Colonic mucosa (tissue), 4 donors: ENCODE measurements around the gene RAB24. TPM values are rescaled to one million over a fixed set of nuclear protein-coding genes. Genes with fewer than 3 reads are reported as not detected.

Source experiments
- DNase-seq: peaks from one replicate; pipeline ENCODE4 v3.0.0-alpha.2; 2020
- H3K27ac ChIP-seq: fragments of 200-600 bp; one replicate; pipeline ENCODE4 v1.8.0; 2021
- H3K27me3 ChIP-seq: fragments of 200-600 bp; one replicate; pipeline ENCODE4 v1.8.0; 2021
- H3K36me3 ChIP-seq: fragments of 200-600 bp; one replicate; pipeline ENCODE4 v1.8.0; 2021
- H3K4me1 ChIP-seq: fragments of 200-600 bp; one replicate; pipeline ENCODE4 v1.8.0; 2021; ENCODE audit warnings: mild to moderate bottlenecking
- H3K4me3 ChIP-seq: fragments of 200-600 bp; one replicate; pipeline ENCODE4 v1.8.0; 2021
- H3K9ac ChIP-seq, 2 donors: one replicate each; pipeline ENCODE4 v1.7.0; 2013; ENCODE audit warnings: control low read depth in 2 of 2, low read depth in 2 of 2, low read length in 2 of 2
- H3K9me3 ChIP-seq: fragments of 200-600 bp; one replicate; pipeline ENCODE4 v1.8.0; 2021
- CTCF ChIP-seq: fragments of 200-600 bp; IDR thresholded peaks from one replicate; pipeline ENCODE4 v1.8.0; 2022; ENCODE audit warnings: antibody characterized with exemption, mild to moderate bottlenecking
- intact Hi-C: fragments of 100-400 bp; cut with DNase I; formaldehyde crosslinking; loops from one replicate; pipeline ENCODE4 v1.14.1; 2022
- total RNA-seq, 2 donors: library from RNA; stranded (reverse); fragmentation: NEBNext Ultra II Directional in 1 of 2; extraction: Animal tissue kit (Norgen Biotek cat#: 25700) in 1 of 2; gene quantifications; one replicate each; pipeline ENCODE4 v1.2.1, GENCODE V29; 2021
- donor health status: healthy.
- donor health status: DM: no; HTN: no; CAD: no.
- donor health status: DM: no; HTN: no; CAD: no.

The RAB24 gene
- total RNA-seq, 2 donors from 2014 or later: 32.9 to 39.5 TPM

- intact Hi-C loops: no loop called here
- Histone ChIP-seq H3K36me3 (peaks cover 33% of the 10 kb centered on the region), H3K9me3 (no peaks in the 10 kb centered on the region), H3K27me3 (no peaks in the 10 kb centered on the region), H3K27ac (no peak overlapping the region), H3K4me3 (no peak overlapping the region), H3K4me1 (no peaks in the 10 kb centered on the region), H3K9ac (no peak overlapping the region)
- TF ChIP-seq CTCF: no peak
- DNase-seq: no peak
Measured at GRCh38 chr5:177330991-177331842, 27.7 kb upstream of the RAB24 start.

DNA sequence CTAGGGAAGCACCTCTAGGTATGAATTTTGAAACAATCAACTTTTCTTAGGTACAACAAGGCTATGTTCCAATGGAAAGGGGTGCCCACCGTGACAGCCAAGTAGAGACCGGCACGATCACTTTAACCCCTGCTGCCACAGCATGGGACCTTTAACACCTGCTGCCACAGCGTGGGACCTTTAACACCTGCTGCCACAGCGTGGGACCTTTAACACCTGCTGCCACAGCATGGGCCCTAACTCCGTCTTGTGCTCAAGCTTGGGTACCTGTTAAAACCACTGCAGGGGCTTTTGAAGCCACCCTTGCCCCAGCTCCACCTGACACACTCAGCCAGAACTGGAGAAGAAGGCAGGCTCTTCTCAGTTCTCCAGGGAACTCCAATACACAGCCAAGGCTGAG lies 26.4 kb upstream of the RAB24 start:
- Histone ChIP-seq H3K9me3 (no peaks in the 10 kb centered on the region), H3K27ac (no peak overlapping the region), H3K4me1 (no peaks in the 10 kb centered on the region), H3K9ac (no peak overlapping the region), H3K36me3 (peaks cover 22% of the 10 kb centered on the region), H3K27me3 (no peaks in the 10 kb centered on the region), H3K4me3 (no peak overlapping the region)
- DNase-seq: no peak
- no peak for TF ChIP-seq CTCF
- intact Hi-C loops: loop anchor here (5.0 kb wide), 1 partner anchor 47 kb away; no protein-coding TSS in a partner anchor

DNA sequence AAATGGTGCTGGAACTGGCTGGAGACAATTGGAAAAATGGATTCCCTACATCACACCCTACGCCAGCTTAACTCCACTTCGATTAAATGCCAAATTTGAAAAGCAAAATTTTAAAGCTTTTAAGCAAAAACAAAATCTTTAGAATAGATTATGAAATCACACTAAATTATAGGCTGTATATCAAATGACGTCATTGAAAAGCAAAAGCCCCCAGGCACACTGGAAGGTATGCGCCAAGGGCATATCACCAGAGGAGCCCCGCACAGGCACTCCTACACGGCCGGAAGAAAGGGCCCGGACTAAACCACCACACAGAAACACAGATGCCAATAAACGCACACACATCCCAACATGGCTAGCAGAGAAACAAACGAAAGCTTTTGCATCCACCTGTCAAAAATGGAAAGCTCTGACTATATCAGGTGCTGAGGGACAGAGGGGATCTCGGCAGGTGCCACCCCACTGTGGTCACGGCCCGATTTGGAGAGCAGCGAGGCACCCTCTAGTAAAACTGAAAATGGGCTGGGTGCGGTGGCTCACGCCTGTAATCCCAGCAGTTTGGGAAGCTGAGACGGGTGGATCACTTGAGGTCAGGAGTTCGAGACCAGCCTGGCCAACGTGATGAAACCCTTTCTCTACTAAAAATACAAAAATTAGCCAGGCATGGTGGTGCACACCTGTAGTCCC lies 25.2 kb upstream of the RAB24 start:
- Histone ChIP-seq H3K36me3 (peaks cover 20% of the 10 kb centered on the region), H3K9ac (no peak overlapping the region), H3K4me3 (no peak overlapping the region), H3K27me3 (no peaks in the 10 kb centered on the region), H3K27ac (no peak overlapping the region), H3K9me3 (no peaks in the 10 kb centered on the region), H3K4me1 (no peaks in the 10 kb centered on the region)
- intact Hi-C loops: loop anchor here (5.0 kb wide), 1 partner anchor 49 kb away; no protein-coding TSS in a partner anchor
- no peak for TF ChIP-seq CTCF
- no peak for DNase-seq

DNA sequence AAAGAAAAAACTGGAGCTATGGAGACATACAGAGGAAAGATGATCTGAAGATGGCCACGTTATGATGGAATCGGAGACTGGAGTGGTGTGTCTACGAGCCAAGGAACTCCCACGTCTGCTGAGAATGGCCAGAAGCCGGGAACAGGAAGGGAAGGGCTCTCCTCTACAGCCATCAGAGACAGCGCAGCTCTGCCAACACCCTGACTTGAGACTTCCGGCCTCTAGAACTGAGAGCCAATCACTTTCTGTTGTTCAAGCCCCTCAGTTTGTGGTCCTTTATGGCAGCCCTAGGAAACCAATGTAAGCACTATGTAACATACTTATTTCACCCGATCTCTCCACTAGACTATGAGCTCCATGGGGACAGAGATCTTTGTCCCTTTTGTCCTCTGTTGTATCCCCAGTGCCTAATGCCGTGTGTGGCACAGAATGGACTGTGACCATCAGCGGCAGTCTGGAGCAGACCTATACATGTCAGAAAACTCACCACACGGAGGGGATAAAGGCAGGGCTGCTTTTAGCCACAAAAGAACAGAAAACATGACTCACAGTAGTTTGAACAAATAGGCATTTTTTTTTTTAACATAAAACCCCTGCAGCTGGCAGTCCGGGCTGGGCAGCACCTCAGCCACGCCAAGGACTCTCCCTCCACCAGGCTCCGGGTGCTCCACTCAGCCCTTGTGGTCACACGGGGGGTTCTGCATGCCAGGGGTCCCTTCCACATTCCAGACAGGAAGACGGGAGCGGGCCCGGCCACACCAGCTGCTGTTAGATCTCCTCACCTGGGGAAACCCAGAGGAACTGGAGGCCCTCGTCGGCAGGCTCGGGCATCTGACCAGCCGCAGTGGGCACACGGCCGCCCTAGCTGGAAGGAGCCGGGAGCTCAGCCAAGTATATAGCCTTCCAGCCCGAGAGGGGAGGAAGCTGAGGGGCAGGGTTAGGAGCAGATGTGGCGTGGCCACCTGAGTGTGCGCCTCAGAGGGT lies 24.3 kb upstream of the RAB24 start:
- TF ChIP-seq CTCF: no peak
- Histone ChIP-seq H3K9ac (no peak overlapping the region), H3K27ac (no peak overlapping the region), H3K4me3 (no peak overlapping the region), H3K9me3 (no peaks in the 10 kb centered on the region), H3K27me3 (no peaks in the 10 kb centered on the region), H3K4me1 (no peaks in the 10 kb centered on the region), H3K36me3 (peaks cover 12% of the 10 kb centered on the region)
- intact Hi-C loops: loop anchor here (5.0 kb wide), 1 partner anchor 49 kb away; no protein-coding TSS in a partner anchor
- no peak for DNase-seq

DNA sequence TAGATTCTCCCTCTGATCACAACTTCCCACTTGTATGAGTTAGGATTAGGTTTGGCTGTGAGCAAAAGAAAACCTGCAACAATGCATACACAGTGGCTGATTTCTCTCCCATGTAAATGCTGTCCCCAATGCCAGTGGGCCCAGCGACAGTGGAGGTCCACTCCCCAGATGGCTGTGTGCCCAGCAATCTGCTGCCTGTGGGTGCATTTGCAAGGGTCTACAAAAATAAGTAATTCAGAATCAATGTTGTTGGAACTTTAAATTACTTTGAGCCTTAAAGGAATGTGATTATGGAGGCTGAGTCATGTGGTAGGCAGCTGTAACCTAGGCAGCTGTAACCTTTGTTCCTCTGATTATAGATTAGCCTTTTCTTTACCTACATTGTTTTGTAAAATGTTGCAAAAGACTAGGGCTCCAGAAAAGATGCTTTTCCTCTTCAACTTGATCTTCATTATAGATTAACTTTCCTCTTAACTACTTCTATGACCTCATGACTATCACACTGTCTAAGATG lies 22.4 kb upstream of the RAB24 start:
- no peak for DNase-seq
- no peak for TF ChIP-seq CTCF
- H3K36me3 ChIP-seq: no peaks in the 10 kb centered on the region
- H3K27me3 ChIP-seq: no peaks in the 10 kb centered on the region
- no peak overlapping the region for H3K4me3 ChIP-seq
- intact Hi-C loops: loop anchor here (5.0 kb wide), 1 partner anchor 51 kb away; no protein-coding TSS in a partner anchor
- peak overlapping the region; percentile 22 for H3K27ac ChIP-seq
- peak overlapping the region in 1 of 2 donors; percentile 34 for H3K9ac ChIP-seq
- no peaks in the 10 kb centered on the region for H3K9me3 ChIP-seq
- no peaks in the 10 kb centered on the region for H3K4me1 ChIP-seq
